Gastrocnemius medialis (tissue), 4 donors: ENCODE measurements around the gene OPA1. TPM values are rescaled to one million over a fixed set of nuclear protein-coding genes. Genes with fewer than 3 reads are reported as not detected.

ENCODE experiments used
- ATAC-seq, 2 donors: fragments of 150-250 bp; one replicate each; pipeline ENCODE4 v1.9.1; 2016
- DNase-seq, 2 donors: peaks; one replicate each; pipeline ENCODE4 v3.0.0-alpha.2; 2019
- H3K27ac ChIP-seq, 4 donors: fragments of 200-600 bp; sonication (generic); 1 replicate in 1 of 4; 2 replicates in 3 of 4; pipeline ENCODE4 v1.5.1; 2016 to 2018; ENCODE audit warnings: mild to moderate bottlenecking in 2 of 4, moderate library complexity in 1 of 4
- H3K27me3 ChIP-seq, 3 donors: fragments of 200-600 bp; sonication (generic) in 2 of 3; 1 replicate in 1 of 3; 2 replicates in 2 of 3; pipeline versions ENCODE4 v1.5.1 to v1.6.0; 2016 to 2019; ENCODE audit warnings: mild to moderate bottlenecking in 1 of 3, moderate library complexity in 1 of 3
- H3K36me3 ChIP-seq, 2 donors: fragments of 200-600 bp; sonication (generic) in 1 of 2; one replicate each; pipeline ENCODE4 v1.5.1; 2017 to 2018
- H3K4me1 ChIP-seq, 2 donors: fragments of 200-600 bp; sonication (generic) in 1 of 2; one replicate each; pipeline ENCODE4 v1.5.1; 2016 to 2017; ENCODE audit warnings: mild to moderate bottlenecking in 2 of 2
- H3K4me3 ChIP-seq, 4 donors: fragments of 200-600 bp; sonication (generic) in 3 of 4; 1 replicate in 1 of 4; 2 replicates in 3 of 4; pipeline ENCODE4 v1.5.1; 2016 to 2019; ENCODE audit warnings: mild to moderate bottlenecking in 2 of 4
- H3K9me3 ChIP-seq, 3 donors: fragments of 200-600 bp; sonication (generic) in 2 of 3; 1 replicate in 1 of 3; 2 replicates in 2 of 3; pipeline ENCODE4 v1.5.1; 2016 to 2019
- CTCF ChIP-seq, 5 experiments: fragments of 450-650 bp in 3 of 5; fragments of 200-600 bp in 2 of 5; sonication (generic) in 2 of 5; IDR thresholded peaks in 4 of 5; conservative IDR thresholded peaks in 1 of 5; 1 replicate in 4 of 5; 2 replicates in 1 of 5; pipeline ENCODE4 v1.5.1; 2016 to 2019; ENCODE audit warnings: antibody characterized with exemption in 5 of 5, mild to moderate bottlenecking in 3 of 5, moderate library complexity in 3 of 5
- POLR2A ChIP-seq, 2 donors: fragments of 450-650 bp; IDR thresholded peaks; one replicate each; pipeline ENCODE4 v1.6.1; 2017; ENCODE audit warnings: antibody characterized with exemption in 2 of 2, mild to moderate bottlenecking in 2 of 2, moderate library complexity in 2 of 2
- in situ Hi-C, 4 donors: fragments of 200-750 bp; cut with MboI; loops; one replicate each; pipeline versions ENCODE4 v1.15.0 to v1.8.0; 2017; ENCODE audit warnings: low sequenced_read_pairs in 4 of 4
- intact Hi-C: fragments of 100-400 bp; cut with DNase I; formaldehyde crosslinking; loops from one replicate; pipeline ENCODE4 v1.15.1; 2023; ENCODE audit warnings: low total_unique reads
- total RNA-seq, 4 donors: library from RNA; depleted of rRNA; stranded (reverse); fragments of >200 nt; gene quantifications; one replicate each; pipeline versions ENCODE4 v1.1.0 to v1.2.3, GENCODE V29; 2016

OPA1 gene
- total RNA-seq, 4 donors from 2014 or later: 59.8 to 78.2 (median 72.2) TPM

GRCh38 chr3:193744822-193745684 is 152.0 kb downstream of the OPA1 start:
- Histone ChIP-seq H3K9me3 (no peaks in the 10 kb centered on the region), H3K27me3 (no peaks in the 10 kb centered on the region), H3K36me3 (no peaks in the 10 kb centered on the region), H3K27ac (no peak overlapping the region), H3K4me3 (no peak overlapping the region), H3K4me1 (no peaks in the 10 kb centered on the region)
- no peak for TF ChIP-seq CTCF (IDR thresholded peaks at IDR 0.05 in 4 of 5, conservative IDR thresholded peaks at IDR 0.05 in 1 of 5)
- TF ChIP-seq POLR2A (IDR thresholded peaks at IDR 0.05): no peak
- in situ Hi-C loops (no loop called here), intact Hi-C loops (no loop called here)
- ATAC-seq (no peak), DNase-seq (no peak)

GRCh38 chr3:193746832-193747231 is 153.8 kb downstream of the OPA1 start:
- no peak for DNase-seq
- in situ Hi-C loops: no loop called here
- no peaks in the 10 kb centered on the region for H3K36me3 ChIP-seq
- H3K4me1 ChIP-seq: no peaks in the 10 kb centered on the region
- ATAC-seq: no peak
- H3K4me3 ChIP-seq: no peak overlapping the region
- H3K9me3 ChIP-seq: no peaks in the 10 kb centered on the region
- H3K27me3 ChIP-seq: no peaks in the 10 kb centered on the region
- intact Hi-C loops: no loop called here
- no peak overlapping the region for H3K27ac ChIP-seq
- TF ChIP-seq CTCF (IDR thresholded peaks at IDR 0.05 in 4 of 5, conservative IDR thresholded peaks at IDR 0.05 in 1 of 5) (no peak), POLR2A (IDR thresholded peaks at IDR 0.05) (no peak)

Other genes with a start within 250 kb of the OPA1 start
- gene ATP13A5, start 214.5 kb upstream of the OPA1 start, total RNA-seq: not detected
- gene ATP13A4, start 38.3 kb upstream of the OPA1 start, total RNA-seq: under 1 TPM in 1 of 4 donors, not detected in 3; 0.56 TPM